IPS-NIHi11 (cell line): ENCODE data around the gene FYB1.
"Not testable (repeated sequence)": the region's sequence is repeated elsewhere in the genome, so short reads cannot be mapped to it uniquely, and the experiment has no call there.

Source experiments
- DNase-seq: peaks from one replicate; pipeline ENCODE4 v3.0.0; 2012; ENCODE audit warnings: mixed read lengths, low spot score

FYB1 gene, protein sequence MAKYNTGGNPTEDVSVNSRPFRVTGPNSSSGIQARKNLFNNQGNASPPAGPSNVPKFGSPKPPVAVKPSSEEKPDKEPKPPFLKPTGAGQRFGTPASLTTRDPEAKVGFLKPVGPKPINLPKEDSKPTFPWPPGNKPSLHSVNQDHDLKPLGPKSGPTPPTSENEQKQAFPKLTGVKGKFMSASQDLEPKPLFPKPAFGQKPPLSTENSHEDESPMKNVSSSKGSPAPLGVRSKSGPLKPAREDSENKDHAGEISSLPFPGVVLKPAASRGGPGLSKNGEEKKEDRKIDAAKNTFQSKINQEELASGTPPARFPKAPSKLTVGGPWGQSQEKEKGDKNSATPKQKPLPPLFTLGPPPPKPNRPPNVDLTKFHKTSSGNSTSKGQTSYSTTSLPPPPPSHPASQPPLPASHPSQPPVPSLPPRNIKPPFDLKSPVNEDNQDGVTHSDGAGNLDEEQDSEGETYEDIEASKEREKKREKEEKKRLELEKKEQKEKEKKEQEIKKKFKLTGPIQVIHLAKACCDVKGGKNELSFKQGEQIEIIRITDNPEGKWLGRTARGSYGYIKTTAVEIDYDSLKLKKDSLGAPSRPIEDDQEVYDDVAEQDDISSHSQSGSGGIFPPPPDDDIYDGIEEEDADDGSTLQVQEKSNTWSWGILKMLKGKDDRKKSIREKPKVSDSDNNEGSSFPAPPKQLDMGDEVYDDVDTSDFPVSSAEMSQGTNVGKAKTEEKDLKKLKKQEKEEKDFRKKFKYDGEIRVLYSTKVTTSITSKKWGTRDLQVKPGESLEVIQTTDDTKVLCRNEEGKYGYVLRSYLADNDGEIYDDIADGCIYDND

DNA sequence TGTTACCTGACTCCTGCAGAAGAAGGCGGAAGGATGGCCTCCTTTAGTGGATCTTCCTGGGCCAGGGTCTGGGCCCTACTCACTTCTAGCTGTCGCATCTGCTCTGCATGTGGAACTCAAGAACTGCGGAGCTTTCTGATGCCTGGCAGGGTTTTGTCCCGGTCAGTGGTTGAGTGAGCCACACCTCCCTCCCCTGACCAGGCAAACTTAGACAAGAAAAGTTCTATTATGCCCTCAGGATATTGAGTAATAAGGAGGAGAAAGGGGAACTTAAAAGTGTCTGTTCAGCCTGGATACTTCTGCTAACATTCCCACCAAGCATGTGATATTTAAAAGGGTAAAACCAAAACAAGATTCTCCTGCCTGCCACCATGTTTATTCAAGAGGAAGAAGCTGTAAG lies at the start of gene FYB1:
TSS of gene FYB1 (minus strand) at position 127 of the 400 bp plus-strand sequence. CDS start 16,603 bp downstream, outside the sequence.
- no peak for DNase-seq

DNA sequence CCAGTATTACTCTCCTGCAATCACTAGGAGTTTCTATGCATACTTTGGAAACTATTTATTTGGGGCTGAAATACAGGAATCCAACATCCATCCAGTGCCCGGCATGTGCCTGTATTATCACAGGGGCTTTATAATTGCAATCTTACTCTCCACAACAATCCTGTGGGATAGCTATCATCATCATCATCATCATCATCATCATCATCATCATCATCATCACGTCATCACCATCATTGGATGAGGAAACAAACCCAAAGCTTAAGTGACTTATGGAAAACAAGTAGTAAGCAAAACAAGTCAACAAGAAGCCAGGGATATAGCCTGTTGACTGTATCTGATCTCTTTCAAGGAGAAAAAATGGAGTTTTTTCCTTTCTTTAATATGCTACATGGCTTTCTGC lies 47.8 kb upstream of the FYB1 start:
- no peak for DNase-seq

DNA sequence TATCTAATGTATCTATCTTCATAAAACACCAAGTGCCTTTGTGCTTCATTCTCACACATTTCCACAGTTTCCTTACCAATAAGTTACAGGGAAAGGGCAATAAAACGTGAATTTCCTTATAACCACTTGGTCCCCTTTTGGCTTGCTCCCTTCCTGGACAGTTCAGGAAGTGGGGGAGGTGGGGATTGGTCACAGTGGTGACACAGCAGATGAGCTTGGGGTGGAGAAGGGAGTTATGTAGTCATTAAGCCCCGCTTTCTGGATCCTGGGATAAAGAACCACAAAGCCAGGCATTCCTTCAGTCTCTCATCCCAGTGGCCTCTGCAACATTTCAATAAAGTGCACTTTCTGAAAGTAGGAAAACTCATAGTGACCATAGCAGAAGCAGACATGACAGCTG lies 47.1 kb upstream of the FYB1 start:
- no peak for DNase-seq

DNA sequence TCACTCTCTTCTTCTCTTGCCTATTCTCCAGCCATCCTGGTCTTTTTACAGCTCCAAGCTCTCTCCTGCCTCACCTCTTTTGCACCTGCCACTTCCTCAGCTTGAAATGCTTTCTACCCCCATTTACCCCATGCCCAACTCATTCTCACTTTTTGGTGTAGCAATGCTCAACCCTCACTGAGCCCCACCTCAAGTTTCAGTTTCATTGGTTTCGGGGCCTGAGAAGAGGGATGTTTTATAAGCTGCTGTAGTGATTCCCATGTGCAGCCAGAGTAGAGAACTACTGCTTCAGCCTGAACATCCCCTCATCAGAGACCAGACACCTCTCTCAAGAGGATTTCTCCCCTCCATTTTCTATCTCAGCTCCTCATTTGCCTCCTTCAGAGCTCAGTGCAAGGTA lies 45.2 kb upstream of the FYB1 start:
- DNase-seq: no peak

DNA sequence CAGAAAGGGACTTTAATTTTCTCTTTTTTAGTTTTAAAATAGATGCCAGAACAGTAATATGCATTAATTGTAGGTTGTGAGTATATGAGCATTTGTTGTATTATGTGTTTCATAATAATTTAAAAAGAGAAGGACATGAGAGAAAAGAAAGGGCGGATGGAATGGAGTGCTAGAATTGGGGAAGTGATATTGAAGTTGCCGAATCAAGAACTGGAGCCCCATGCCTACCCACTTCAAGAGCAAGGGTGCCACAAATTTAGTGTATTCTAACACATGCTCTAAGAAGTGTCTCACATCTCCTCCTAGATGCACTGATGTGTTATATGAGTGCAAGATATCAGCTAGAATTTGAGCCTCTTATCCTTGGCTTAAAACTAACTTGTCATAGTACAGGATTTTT lies 43.6 kb upstream of the FYB1 start:
- no peak for DNase-seq

DNA sequence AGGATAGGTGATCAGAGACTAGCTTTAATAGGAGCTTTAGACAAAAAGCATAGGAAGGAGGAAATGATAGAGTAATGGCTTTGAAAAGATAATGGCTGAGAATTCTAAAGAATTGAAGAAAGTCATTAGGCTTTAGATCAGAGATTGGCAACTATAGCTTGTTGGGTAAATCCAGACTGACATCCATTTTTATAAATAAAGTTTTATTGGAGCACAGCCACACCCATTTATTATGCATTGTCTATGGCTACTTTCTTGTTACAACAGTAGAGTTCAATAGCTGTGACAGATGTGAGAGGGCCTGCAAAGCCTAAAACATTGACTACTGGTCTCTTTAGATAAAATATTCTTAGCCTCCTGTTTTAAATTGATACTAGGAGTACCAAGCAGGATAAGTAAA lies 40.7 kb upstream of the FYB1 start:
- DNase-seq: no peak

DNA sequence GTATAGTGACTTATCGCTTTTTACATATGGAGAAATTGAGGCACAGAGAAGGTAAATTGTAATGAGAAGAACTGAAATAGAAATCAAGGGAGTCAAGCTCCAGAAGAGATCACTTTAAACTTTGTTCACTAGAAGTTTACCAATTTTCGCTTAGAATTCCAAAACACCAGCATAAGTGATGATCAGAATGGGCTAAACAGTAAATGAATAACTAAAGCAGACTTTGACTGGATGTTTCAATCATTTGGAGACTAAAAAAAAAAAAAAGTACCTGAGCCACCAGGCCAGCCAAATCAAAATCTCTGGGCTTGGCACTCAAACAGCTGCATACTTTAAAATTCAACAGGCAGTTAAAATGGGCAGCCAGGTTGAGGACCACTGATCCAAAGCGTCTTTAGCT lies 38.2 kb upstream of the FYB1 start:
- DNase-seq: no peak

DNA sequence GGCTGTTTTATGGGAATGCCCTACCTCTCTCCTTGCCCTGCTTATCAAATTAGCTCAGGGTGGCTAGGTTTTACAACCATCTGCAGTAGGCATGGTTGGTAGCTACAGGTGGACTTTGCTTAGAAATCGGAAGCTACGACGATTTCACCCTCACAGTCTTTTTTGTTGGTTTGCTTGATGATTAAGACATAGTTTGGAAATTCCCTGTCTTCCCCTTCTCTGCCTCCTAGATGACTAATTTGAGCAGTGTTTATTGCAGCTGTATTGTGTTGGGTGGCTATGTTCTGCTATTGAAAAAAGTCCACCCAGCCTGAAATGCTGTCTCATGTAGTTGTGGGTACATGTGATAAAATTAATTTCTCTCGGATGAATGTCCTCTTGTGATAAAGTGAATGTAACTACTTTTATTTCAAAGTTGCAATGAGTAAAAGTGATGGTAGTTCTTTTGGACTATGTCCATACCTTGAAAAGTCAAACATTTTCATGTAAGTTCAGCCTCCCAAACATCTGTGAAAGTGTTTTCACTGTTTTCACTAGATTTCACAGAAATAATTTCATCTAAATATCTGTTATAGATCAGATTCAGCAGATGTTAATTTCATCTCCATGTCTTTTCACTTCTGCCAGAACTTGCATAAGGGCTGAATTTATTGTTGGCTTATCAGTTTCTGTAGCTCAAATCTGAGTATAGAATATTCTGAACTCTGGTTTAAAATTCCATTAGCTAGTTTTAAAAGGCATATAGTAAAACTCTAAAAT lies 37.3 kb upstream of the FYB1 start:
- no peak for DNase-seq

DNA sequence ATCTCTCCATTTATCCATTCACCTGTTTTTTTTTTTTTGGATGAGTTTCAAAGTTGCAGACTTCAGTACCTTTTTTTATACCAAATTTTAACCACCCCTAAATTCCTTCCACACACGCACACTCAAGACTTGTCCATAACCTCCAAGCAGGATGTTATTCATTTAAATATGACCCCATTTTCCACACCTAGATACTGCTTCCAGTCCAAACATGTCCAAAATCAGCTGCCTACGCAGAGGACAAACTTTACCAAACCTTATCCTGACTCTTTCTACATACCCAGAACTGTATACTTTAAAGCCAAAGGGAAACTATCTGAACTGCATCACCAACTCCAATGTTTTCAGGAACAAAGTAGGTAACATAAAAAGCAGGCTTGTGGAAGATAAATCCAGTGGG lies 36.0 kb upstream of the FYB1 start:
- DNase-seq: no peak

DNA sequence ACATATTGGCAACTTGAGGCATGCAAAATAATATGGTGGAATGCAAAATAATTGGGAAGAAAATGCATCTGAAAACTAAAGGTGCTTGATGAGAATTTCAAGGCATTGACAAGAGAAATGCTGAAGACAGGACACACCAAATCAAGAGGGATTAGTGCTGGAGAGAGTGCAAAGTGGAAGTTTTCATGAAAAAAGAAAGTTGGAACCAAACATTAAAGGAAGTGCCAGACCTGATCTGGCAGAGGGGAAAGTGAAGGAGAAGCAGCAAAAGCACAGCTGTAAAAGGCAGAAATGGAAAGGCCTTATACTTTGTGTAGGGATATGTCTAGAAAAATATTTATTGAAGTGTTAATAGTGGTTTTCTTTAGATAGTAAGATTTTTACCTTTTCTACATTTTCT lies 35.3 kb upstream of the FYB1 start:
- no peak for DNase-seq

DNA sequence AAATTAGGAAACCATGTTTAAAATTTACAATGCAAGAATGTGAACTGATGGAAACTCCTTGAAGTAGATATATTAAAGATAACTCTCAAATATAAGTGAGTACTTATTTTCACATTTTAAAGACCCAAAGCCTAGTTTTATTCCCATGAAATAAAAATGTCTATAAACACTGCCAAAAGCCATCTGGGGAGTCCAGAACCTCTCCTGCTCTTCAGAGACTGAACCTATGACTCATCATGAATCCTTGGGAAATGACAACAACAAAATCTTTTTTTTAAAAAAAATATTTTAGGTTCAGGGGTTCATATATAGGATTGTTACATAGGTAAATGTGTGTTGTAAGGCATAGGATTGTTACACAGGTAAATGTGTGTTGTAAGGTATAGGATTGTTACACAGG lies 33.8 kb upstream of the FYB1 start:
- DNase-seq: no peak

DNA sequence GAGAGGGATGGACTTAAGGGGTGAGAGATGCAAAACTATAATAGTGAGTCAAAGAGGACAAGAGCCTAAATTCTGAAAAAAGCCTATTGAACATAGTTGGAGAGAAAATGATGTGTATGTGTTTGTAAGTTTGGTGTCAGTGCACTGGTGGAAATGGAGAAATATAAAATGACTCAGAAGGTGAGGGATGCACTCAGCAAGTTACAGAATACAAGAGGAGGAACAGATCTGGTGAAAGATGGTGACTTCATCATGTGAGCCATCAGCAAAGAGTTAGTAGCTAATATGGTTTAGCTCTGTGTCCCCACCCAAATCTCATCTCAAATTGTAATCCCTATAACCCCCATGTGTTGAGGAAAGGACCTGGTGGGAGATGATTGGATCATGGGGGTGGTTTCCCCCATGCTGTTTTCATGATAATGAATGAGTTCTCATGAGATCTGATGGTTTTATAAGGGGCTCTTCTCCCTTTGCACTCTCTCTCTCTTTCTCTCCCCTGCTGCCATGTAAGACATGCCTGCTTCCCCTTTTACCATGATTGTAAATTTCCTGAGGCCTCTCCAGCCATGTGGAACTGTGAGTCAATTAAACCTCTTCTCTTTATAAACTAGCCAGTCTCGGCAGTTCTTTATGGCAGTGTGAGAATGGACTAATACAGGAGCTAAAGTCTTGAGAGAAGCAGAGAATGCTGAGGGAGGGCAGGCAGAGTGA lies 30.4 kb upstream of the FYB1 start:
- no peak for DNase-seq

DNA sequence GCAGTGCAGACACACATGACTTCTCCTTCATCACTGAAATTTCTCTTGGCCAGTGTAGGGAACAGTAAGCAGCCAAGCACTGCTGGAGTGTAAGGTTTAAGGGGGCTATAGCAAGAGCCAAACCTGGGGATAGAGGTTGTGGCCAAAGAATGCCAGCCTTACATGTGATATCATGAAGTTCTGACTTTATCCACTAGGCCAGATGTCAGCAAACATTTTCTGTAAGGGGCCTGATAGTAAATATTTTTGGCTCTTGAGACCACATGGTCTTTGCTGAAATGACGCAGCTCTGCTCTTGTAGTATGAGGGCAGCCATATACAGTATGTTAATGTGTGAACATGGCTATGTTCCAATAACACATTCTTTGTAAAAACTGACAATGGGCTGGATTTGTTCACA lies 29.7 kb upstream of the FYB1 start:
- DNase-seq: no peak

DNA sequence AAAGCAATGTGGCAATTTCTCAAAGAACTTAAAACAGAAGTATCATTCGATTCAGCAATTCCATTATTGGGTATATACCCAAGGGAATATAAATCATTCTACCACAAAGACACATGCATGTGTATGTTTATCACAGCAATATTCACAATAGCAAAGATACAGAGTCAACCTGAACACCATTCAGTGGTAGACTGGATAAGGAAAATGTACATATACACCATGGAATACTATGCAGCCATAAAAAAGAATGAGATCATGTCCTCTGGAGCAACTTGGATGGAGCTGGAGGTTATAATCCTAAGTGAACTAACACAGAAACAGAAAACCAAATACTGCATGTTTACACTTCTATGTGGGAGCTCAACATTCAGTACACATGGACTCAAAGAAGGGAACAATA lies 21.4 kb upstream of the FYB1 start:
- DNase-seq: no peak

DNA sequence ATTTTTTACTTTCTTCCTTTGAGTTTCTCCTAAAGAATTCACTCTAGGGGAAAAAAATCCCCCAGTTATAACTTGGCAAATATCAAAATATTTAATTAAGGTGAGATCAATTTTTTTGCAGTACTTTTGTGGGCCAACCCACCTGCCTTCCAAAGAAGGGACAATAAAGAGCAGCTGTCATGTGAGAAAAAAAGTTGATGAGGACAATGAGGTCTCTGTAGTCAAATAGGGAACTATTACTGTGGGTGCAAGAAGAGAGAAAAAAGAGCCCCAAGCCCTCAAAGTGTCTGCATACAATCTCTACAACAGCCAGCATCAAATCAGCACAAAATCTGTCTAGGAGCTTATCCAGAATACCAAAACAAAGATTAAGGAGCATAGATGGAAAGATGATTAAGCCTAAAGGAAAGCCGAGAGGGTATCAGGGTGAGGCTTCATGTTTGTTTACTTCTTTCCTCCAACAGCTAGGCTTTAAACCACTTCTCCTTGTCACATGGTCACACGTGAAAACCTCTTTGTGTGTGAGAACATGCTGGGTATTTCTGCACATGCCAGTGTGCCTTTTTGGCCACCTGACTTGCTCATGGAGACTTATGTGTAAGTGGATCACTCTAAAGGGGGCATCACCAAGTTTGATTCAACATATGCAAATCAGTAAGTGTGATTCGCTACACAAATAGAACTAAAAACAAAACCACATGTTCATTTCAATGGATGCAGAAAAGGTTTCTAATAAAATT lies 19.2 kb upstream of the FYB1 start:
- DNase-seq: no peak

DNA sequence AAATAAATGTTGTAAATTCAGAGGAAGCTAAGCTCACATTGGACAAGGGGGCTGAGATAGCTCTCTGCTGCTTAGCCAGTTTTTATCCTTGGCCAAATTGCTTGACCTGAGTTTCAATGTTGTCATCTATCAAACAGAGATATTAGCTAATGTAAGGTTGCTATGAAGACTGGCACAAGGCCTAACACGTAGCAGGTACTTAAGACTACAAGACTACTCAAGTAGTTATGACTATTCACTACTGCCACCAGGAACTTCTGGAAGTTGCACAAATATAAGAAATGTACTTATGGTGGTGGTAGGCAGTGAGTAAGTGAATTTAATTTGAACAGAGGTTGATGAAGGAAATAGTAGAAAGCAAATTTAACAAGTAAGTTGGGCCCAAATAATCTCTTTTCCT lies 17.4 kb upstream of the FYB1 start:
- DNase-seq: no peak

DNA sequence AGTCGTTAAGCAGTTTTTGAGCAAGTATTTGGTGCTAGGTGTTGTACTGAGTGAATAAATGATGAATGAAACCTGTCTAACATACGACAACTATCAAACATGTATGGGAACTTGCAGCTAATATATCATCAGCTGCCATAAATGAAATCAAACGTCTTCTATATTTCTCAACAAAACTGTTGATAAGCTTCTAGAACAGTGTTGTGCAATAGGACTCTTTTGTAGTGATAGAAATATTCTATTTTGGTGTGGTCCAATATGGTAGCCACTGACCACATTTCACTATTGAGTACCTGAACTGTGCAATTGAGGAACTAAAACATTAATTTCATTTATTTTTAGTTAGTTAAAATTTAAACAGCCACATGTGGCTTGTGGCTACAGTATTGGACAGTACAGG lies 16.3 kb upstream of the FYB1 start:
- DNase-seq: no peak

DNA sequence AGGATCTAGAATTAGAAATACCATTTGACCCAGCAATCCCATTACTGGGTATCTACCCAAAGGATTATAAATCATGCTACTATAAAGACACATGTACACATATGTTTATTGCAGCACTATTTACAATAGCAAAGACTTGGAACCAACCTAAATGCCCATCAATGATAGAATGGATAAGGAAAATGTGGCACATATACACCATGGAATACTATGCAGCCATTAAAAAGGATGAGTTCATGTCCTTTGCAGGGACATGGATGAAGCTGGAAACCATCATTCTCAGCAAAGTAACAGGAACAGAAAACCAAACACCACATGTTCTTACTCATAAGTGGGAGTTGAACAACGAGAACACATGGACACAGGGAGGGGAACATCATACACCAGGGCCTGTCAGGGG lies 15.1 kb upstream of the FYB1 start:
- not testable (repeated sequence) for DNase-seq

DNA sequence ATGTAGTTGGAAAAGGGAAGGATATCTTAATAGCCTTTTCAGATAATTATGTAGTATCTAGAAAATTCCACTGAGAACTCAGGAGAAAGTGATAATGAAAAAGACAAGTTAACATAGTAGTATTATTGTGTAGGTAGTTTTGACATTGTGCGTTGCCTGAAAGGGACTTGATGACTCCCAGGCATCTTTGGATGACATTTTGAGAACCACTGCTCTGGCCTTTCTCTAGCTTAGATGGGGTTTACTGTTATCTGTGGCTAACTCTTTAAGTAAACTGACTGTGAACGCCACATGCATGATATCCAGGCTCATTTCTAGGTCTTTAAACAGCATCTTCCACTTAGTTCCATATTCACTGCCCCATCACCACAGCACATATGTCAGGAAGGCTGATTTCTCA lies 14.4 kb upstream of the FYB1 start:
- DNase-seq: no peak

DNA sequence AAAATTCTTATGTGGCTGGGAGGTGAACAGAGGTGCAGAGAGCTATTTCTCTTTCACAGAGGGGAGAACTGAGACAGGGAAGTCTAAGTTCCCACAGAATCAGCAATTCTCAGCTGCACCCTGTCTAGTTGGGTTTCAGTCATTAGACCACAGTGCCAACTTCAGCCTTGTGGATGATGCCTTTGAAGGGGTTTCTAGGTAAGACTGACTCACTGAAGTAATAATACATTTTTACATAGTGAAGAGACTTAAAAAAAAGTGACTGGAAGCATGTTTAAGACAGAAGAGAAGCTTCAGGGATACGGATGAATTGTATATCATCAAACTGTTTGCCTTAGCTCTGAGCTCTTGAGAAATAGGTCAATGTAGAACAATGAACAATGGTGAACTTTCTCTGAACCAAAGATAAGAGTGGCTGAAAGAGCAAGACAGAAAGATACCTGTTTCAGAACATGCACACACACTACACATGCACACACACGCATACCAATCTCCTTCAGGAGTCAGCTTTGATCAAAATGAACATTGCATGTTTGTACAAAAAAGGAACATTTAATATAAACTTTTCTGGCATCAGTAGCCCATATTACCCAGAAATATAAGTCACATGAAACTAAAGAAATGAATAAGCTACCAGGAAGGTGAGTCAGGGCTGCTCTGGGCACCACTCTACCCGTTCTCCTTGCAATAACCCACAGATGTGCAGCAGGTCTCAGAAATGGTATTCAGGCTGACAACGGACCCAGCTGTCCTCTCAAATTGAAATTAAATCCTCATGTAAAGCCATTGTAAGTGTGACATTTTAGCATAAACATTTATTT lies 12.6 kb upstream of the FYB1 start:
- DNase-seq: no peak

DNA sequence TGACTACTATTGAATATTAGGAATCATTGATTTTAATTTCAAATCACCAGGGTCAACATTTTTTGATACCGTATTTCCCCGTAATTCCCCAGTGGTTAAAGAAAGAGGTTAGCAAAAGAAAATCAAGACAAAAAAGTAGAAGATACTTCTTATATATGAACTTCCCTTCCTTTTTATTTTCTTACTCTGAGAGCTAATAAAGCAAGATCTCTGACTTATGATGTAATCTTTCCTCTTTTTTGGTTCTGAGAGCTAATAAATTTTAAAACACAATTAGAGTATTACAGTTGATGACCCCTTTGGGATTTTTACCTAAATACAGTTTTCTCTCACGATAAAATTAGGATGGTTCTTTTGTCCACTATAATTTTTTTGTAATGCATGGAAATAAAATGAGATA lies 9.2 kb upstream of the FYB1 start:
- DNase-seq: no peak
